BE2C (cell line): ENCODE measurements around the gene CCDC9.

ENCODE experiments used
- DNase-seq: peaks from one replicate; pipeline ENCODE4 v3.0.0-alpha.2; 2020
- H3K27me3 ChIP-seq: fragments of 250-450 bp; sonication (Bioruptor Pico); 2 replicates; pipeline ENCODE4 v1.5.1; 2020; ENCODE audit warnings: mild to moderate bottlenecking
- H3K36me3 ChIP-seq: fragments of 250-450 bp; sonication (Bioruptor Pico); 2 replicates; pipeline ENCODE4 v1.5.1; 2020; ENCODE audit warnings: mild to moderate bottlenecking
- H3K4me1 ChIP-seq: fragments of 250-450 bp; sonication (Bioruptor Pico); 2 replicates; pipeline ENCODE4 v1.5.1; 2020
- H3K4me3 ChIP-seq: 2 replicates; pipeline ENCODE4 v1.5.1; 2011; ENCODE audit warnings: low read depth, low read length
- H3K9me3 ChIP-seq: fragments of 250-450 bp; sonication (Bioruptor Pico); 2 replicates; pipeline ENCODE4 v1.5.1; 2020
- CTCF ChIP-seq: IDR thresholded peaks from 2 replicates; pipeline ENCODE4 v1.5.1; 2012; ENCODE audit warnings: mild to moderate bottlenecking, low read depth, low read length

Gene CCDC9

GRCh38 chr19:47319923-47320871 lies 63.9 kb downstream of the CCDC9 start:
- Histone ChIP-seq H3K4me3 (no peak overlapping the region), H3K27me3 (peaks cover 14% of the 10 kb centered on the region), H3K4me1 (no peaks in the 10 kb centered on the region), H3K9me3 (no peaks in the 10 kb centered on the region; the same call in none of the 2 replicates), H3K36me3 (no peaks in the 10 kb centered on the region)
- no peak for DNase-seq
- TF ChIP-seq CTCF, result no peak
